Measurements from ENCODE around the gene LRRN4CL. TPM values are rescaled to one million over a fixed set of nuclear protein-coding genes. Genes with fewer than 3 reads are reported as not detected.
"Not testable (repeated sequence)": the region's sequence is repeated elsewhere in the genome, so short reads cannot be mapped to it uniquely, and the experiment has no call there.

The LRRN4CL gene
- total RNA-seq, 4 donors from 2014 or later, result 29.9 to 48.2 (median 39.2) TPM

DNA sequence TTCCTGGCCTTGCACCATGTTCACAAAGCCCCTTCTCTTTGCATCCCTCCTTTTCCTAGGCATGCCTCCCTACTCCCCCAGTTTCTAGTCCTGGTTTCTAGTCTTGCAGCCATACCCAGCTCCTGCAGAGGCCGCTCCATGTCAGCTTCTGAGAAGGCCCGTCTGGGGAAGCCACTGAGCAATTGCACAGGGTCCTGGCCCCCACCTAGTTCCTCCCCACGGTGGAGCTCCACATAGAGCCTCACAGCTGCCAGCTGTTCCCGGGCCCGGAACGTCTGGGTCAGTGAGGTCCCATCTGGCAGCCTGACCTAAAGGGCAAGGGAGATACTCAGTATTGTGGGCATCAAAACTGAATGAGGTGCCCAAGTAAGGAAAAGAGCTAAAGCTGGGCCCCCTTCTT, 12.6 kb downstream of the LRRN4CL start:
- no peak for TF ChIP-seq EP300 (IDR thresholded peaks at IDR 0.05)
- no peak for TF ChIP-seq POLR2A (IDR thresholded peaks at IDR 0.05; ENCODE audit: low read depth)
- TF ChIP-seq, protein P1, sequence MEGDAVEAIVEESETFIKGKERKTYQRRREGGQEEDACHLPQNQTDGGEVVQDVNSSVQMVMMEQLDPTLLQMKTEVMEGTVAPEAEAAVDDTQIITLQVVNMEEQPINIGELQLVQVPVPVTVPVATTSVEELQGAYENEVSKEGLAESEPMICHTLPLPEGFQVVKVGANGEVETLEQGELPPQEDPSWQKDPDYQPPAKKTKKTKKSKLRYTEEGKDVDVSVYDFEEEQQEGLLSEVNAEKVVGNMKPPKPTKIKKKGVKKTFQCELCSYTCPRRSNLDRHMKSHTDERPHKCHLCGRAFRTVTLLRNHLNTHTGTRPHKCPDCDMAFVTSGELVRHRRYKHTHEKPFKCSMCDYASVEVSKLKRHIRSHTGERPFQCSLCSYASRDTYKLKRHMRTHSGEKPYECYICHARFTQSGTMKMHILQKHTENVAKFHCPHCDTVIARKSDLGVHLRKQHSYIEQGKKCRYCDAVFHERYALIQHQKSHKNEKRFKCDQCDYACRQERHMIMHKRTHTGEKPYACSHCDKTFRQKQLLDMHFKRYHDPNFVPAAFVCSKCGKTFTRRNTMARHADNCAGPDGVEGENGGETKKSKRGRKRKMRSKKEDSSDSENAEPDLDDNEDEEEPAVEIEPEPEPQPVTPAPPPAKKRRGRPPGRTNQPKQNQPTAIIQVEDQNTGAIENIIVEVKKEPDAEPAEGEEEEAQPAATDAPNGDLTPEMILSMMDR (IDR thresholded peaks at IDR 0.05), result no peak
- no peak for TF ChIP-seq POLR2AphosphoS5 (IDR thresholded peaks at IDR 0.05)
- intact Hi-C loops (cut with DNase I), result no loop called here

DNA sequence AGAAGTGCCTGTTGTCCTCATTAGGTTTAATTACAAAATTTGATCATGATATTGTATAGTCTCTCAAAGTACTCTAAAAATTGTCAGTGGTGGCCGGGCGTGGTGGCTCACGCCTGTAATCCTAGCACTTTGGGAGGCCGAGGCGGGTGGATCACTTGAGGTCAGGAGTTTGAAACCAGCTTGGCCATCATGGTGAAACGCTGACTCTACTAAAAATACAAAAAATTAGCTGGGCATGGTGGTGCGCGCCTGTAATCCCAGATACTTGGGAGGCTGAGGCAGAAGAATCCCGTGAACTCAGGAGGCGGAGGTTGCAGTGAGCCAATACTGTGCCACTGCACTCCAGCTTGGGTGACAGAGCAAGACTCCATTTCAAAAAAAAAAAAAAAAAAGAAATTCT, 13.9 kb downstream of the LRRN4CL start:
- H3K4me1 ChIP-seq, result peaks cover 36 to 64% (median 57%) of the 10 kb centered on the region in 4 donors

More for the DNA sequence above, 12.6 kb downstream of the LRRN4CL start:
- no peak for DNase-seq (ENCODE audit: extremely low spot score)
- H3K9me3 ChIP-seq, result no peaks in the 10 kb centered on the region
- H3K27ac ChIP-seq (replicated peaks in 1 of 4), result no peak overlapping the region
- H3K27me3 ChIP-seq, result no peaks in the 10 kb centered on the region
- WGBS, result 51% methylated on average over 6 of the region's 6 CpGs
- H3K36me3 ChIP-seq, result peaks cover 20 to 48% (median 45%) of the 10 kb centered on the region in 4 donors
- peaks cover 35 to 68% (median 55%) of the 10 kb centered on the region in 4 donors for H3K4me1 ChIP-seq
- no peak overlapping the region for H3K4me3 ChIP-seq

DNA sequence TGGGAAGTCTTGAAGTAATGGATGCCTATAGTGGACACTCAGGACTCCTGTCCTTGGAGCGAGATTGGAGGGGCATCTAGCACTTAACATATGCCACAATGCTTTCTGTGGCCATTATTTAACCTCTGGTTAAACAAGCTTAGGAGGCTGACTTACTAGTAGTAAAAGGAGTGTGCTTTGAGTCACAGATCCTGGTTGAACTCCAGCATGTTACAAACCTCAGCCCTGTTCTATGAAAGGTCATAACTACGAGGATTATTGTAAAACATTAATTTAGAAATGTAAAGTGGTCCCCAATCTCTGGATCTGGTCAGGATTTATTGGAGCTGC, 16.2 kb downstream of the LRRN4CL start:
- no peak overlapping the region for H3K4me3 ChIP-seq
- no peaks in the 10 kb centered on the region for H3K27me3 ChIP-seq
- H3K4me1 ChIP-seq, result peaks cover 30 to 64% (median 49%) of the 10 kb centered on the region in 4 donors
- H3K36me3 ChIP-seq, result peaks cover 20 to 48% (median 44%) of the 10 kb centered on the region in 4 donors
- no peak for TF ChIP-seq EP300 (IDR thresholded peaks at IDR 0.05)
- no peak for TF ChIP-seq POLR2A (IDR thresholded peaks at IDR 0.05; ENCODE audit: low read depth)
- TF ChIP-seq, protein P1 (IDR thresholded peaks at IDR 0.05), result no peak
- TF ChIP-seq POLR2AphosphoS5 (IDR thresholded peaks at IDR 0.05), result no peak
- H3K9me3 ChIP-seq, result no peaks in the 10 kb centered on the region
- H3K27ac ChIP-seq (replicated peaks in 1 of 4), result peak overlapping the region in 3 of 4 donors; percentile 89 to 94 (median 92)
- 79% methylated on average over 2 of the region's 2 CpGs for WGBS
- intact Hi-C loops (cut with DNase I), result no loop called here
- no peak for DNase-seq (ENCODE audit: extremely low spot score)

More for the DNA sequence above, 13.9 kb downstream of the LRRN4CL start:
- DNase-seq (ENCODE audit: extremely low spot score); intact Hi-C loops (cut with DNase I); H3K4me3 ChIP-seq; H3K27ac ChIP-seq (replicated peaks in 1 of 4); H3K9me3 ChIP-seq; H3K27me3 ChIP-seq: not testable (repeated sequence)
- H3K36me3 ChIP-seq, result peaks cover 20 to 48% (median 45%) of the 10 kb centered on the region in 4 donors
- 93% methylated on average over 10 of the region's 10 CpGs for WGBS

DNA sequence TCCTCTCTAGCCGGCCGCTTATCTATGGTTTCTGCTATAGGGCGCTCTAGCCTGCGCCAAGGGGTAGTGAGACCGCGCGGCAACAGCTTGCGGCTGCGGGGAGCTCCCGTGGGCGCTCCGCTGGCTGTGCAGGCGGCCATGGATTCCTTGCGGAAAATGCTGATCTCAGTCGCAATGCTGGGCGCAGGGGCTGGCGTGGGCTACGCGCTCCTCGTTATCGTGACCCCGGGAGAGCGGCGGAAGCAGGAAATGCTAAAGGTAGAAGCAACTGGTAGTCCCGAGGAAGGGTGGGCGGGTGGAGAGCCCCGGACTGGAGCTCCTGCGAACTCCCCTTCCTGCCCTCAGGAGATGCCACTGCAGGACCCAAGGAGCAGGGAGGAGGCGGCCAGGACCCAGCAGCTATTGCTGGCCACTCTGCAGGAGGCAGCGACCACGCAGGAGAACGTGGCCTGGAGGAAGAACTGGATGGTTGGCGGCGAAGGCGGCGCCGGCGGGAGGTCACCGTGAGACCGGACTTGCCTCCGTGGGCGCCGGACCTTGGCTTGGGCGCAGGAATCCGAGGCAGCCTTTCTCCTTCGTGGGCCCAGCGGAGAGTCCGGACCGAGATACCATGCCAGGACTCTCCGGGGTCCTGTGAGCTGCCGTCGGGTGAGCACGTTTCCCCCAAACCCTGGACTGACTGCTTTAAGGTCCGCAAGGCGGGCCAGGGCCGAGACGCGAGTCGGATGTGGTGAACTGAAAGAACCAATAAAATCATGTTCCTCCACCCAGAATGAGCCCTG, 17.5 kb downstream of the LRRN4CL start, which contains the start of the genes LBHD1 and UQCC3:
Gene LBHD1 (minus strand): TSS at position 660 of the 782 bp plus-strand sequence. CDS start 2,236 bp downstream, outside the sequence.
Gene UQCC3 (plus strand): TSS at position 66 of the 782 bp plus-strand sequence. CDS start 73 bp downstream, at position 139.
- peak within 1 kb of the TSS; percentile 68 to 90 (median 80) for H3K4me3 ChIP-seq
- peaks cover 34 to 64% (median 49%) of the 10 kb centered on the region in 4 donors for H3K4me1 ChIP-seq
- H3K27ac ChIP-seq (replicated peaks in 1 of 4), result peak within 1 kb of the TSS; percentile 87 to 94 (median 90)
- H3K27me3 ChIP-seq, result no peaks in the 10 kb centered on the region
- H3K9me3 ChIP-seq, result no peaks in the 10 kb centered on the region
- intact Hi-C loops (cut with DNase I), result no loop called here
- DNase-seq (ENCODE audit: extremely low spot score), result peak; percentile 94
- TF ChIP-seq POLR2A (IDR thresholded peaks at IDR 0.05; ENCODE audit: low read depth), result peak; percentile 19
- peak; percentile 77 to 79 for TF ChIP-seq POLR2AphosphoS5 (IDR thresholded peaks at IDR 0.05)
- TF ChIP-seq EP300 (IDR thresholded peaks at IDR 0.05), result no peak
- TF ChIP-seq, protein P1 (IDR thresholded peaks at IDR 0.05), result no peak
- H3K36me3 ChIP-seq, result peaks cover 9 to 42% (median 36%) of the 10 kb centered on the region in 4 donors
- 3% methylated on average over 18 of the region's 59 CpGs for WGBS

DNA sequence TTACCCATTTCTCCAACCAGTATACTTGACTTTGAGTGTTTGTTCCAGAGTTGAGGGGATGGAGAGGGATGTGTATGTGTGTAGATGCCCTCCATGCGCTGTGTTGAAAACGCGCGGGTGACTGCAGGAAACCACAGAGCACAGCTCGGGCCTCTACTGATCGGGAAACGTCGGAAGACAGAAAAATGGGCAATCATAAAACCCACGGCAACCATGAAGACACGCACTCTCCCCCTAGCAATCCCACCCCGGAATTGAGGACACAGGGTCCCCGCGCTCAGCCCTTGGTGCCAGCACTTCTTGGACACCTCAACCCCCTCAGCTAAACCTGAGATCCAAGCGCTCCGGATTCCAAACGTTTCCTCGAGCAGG, 18.1 kb downstream of the LRRN4CL start:
- no peaks in the 10 kb centered on the region for H3K27me3 ChIP-seq
- under 1% methylated on average over 17 of the region's 17 CpGs for WGBS
- DNase-seq (ENCODE audit: extremely low spot score), result no peak
- intact Hi-C loops (cut with DNase I), result no loop called here
- H3K4me3 ChIP-seq, result peak overlapping the region; percentile 68 to 90 (median 80)
- H3K4me1 ChIP-seq, result peaks cover 40 to 65% (median 54%) of the 10 kb centered on the region in 4 donors
- TF ChIP-seq EP300 (IDR thresholded peaks at IDR 0.05) (no peak), POLR2AphosphoS5 (IDR thresholded peaks at IDR 0.05) (no peak), POLR2A (IDR thresholded peaks at IDR 0.05; ENCODE audit: low read depth) (no peak)
- TF ChIP-seq, protein P1 (IDR thresholded peaks at IDR 0.05), result no peak
- H3K27ac ChIP-seq (replicated peaks in 1 of 4), result peak overlapping the region; percentile 87 to 94 (median 90)
- H3K36me3 ChIP-seq, result peaks cover 6 to 42% (median 35%) of the 10 kb centered on the region in 4 donors
- no peaks in the 10 kb centered on the region for H3K9me3 ChIP-seq
